Measurements from ENCODE around the gene EMX2. TPM values are rescaled to one million over a fixed set of nuclear protein-coding genes. Genes with fewer than 3 reads are reported as not detected.
A peak's percentile ranks its signal among the peaks of the same experiment; 100 is the strongest.

EMX2 gene
- total RNA-seq = 3.0 TPM in 2 replicates
- long read RNA-seq, partial matches to known transcripts = 0 of 1 reads
- long read RNA-seq, other reads (novel, unspliced or antisense) = 0 of 1 reads

DNA sequence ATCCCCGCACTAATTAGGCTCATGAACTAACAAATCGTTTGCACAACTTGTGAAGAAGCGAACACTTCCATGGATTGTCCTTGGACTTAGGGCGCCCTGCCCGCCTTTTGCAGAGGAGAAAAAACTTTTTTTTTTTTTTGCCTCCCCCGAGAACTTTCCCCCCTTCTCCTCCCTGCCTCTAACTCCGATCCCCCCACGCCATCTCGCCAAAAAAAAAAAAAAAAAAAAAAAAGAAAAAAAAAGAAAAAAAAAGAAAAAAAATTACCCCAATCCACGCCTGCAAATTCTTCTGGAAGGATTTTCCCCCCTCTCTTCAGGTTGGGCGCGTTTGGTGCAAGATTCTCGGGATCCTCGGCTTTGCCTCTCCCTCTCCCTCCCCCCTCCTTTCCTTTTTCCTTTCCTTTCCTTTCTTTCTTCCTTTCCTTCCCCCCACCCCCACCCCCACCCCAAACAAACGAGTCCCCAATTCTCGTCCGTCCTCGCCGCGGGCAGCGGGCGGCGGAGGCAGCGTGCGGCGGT is at the start of gene EMX2:
EMX2 (plus strand) TSS at position 41 of the 519 bp plus-strand sequence. CDS start 522 bp downstream, outside the sequence.
- H3K27ac Mint-ChIP-seq (ENCODE audit: unreplicated experiment) = peak within 1 kb of the TSS; percentile 80
- H3K36me3 Mint-ChIP-seq (ENCODE audit: unreplicated experiment) = no peaks in the 10 kb centered on the region
- no peak for DNase-seq (ENCODE audit: extremely low spot score, unreplicated experiment)
- peaks cover 40% of the 10 kb centered on the region for H3K4me1 Mint-ChIP-seq (ENCODE audit: unreplicated experiment)
- TF ChIP-seq, protein P1, sequence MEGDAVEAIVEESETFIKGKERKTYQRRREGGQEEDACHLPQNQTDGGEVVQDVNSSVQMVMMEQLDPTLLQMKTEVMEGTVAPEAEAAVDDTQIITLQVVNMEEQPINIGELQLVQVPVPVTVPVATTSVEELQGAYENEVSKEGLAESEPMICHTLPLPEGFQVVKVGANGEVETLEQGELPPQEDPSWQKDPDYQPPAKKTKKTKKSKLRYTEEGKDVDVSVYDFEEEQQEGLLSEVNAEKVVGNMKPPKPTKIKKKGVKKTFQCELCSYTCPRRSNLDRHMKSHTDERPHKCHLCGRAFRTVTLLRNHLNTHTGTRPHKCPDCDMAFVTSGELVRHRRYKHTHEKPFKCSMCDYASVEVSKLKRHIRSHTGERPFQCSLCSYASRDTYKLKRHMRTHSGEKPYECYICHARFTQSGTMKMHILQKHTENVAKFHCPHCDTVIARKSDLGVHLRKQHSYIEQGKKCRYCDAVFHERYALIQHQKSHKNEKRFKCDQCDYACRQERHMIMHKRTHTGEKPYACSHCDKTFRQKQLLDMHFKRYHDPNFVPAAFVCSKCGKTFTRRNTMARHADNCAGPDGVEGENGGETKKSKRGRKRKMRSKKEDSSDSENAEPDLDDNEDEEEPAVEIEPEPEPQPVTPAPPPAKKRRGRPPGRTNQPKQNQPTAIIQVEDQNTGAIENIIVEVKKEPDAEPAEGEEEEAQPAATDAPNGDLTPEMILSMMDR (IDR thresholded peaks at IDR 0.05) = no peak
- H3K27me3 Mint-ChIP-seq (ENCODE audit: unreplicated experiment) = peaks cover 64% of the 10 kb centered on the region
- H3K9me3 Mint-ChIP-seq (ENCODE audit: unreplicated experiment) = no peaks in the 10 kb centered on the region
- H3K4me3 Mint-ChIP-seq (ENCODE audit: unreplicated experiment) = peak within 1 kb of the TSS; percentile 79

GRCh38 chr10:117496031-117496430 is 46.5 kb upstream of the EMX2 start:
- DNase-seq (ENCODE audit: extremely low spot score, unreplicated experiment) = no peak
- Mint-ChIP-seq H3K27me3 (ENCODE audit: unreplicated experiment) (peaks cover 38% of the 10 kb centered on the region), H3K4me3 (ENCODE audit: unreplicated experiment) (no peak overlapping the region), H3K9me3 (ENCODE audit: unreplicated experiment) (peaks cover 6% of the 10 kb centered on the region), H3K4me1 (ENCODE audit: unreplicated experiment) (peaks cover 3% of the 10 kb centered on the region), H3K36me3 (ENCODE audit: unreplicated experiment) (peaks cover 2% of the 10 kb centered on the region), H3K27ac (ENCODE audit: unreplicated experiment) (no peak overlapping the region)
- TF ChIP-seq, protein P1 (IDR thresholded peaks at IDR 0.05) = no peak

- peaks cover 6% of the 10 kb centered on the region for H3K9me3 Mint-ChIP-seq (ENCODE audit: unreplicated experiment)
- TF ChIP-seq, protein P1 (IDR thresholded peaks at IDR 0.05) = peak; percentile 98
- H3K4me3 Mint-ChIP-seq (ENCODE audit: unreplicated experiment) = no peak overlapping the region
- H3K27ac Mint-ChIP-seq (ENCODE audit: unreplicated experiment) = no peak overlapping the region
- H3K36me3 Mint-ChIP-seq (ENCODE audit: unreplicated experiment) = peaks cover 2% of the 10 kb centered on the region
- DNase-seq (ENCODE audit: extremely low spot score, unreplicated experiment) = peak; percentile 90
- H3K4me1 Mint-ChIP-seq (ENCODE audit: unreplicated experiment) = peaks cover 3% of the 10 kb centered on the region
- peaks cover 36% of the 10 kb centered on the region for H3K27me3 Mint-ChIP-seq (ENCODE audit: unreplicated experiment)
These were observed 45.9 kb upstream of the EMX2 start for GRCh38 chr10:117496616-117497028.

DNA sequence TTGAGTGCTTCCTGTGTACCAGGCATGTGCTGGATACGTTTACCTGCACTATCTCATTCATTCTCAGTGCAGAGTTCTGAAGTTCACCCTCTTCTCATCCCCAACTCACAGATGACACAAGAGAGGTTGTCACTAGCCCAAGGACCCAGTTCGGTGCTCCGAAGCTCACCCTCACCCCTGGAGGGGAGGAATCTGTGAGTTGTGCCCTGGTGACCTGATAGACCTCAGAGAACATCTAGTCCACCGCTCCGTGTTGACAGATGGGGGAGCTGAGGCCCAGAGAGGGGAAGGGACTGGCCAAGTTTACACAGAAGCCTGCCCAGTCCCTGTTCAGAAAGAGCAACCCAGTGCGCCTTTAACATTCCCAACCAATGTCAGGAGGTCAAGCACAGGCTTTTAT is 44.8 kb upstream of the EMX2 start:
- no peak overlapping the region for H3K4me3 Mint-ChIP-seq (ENCODE audit: unreplicated experiment)
- H3K27ac Mint-ChIP-seq (ENCODE audit: unreplicated experiment) = no peak overlapping the region
- peaks cover 7% of the 10 kb centered on the region for H3K4me1 Mint-ChIP-seq (ENCODE audit: unreplicated experiment)
- H3K9me3 Mint-ChIP-seq (ENCODE audit: unreplicated experiment) = peaks cover 6% of the 10 kb centered on the region
- H3K27me3 Mint-ChIP-seq (ENCODE audit: unreplicated experiment) = peaks cover 31% of the 10 kb centered on the region
- peaks cover 2% of the 10 kb centered on the region for H3K36me3 Mint-ChIP-seq (ENCODE audit: unreplicated experiment)
- no peak for DNase-seq (ENCODE audit: extremely low spot score, unreplicated experiment)
- TF ChIP-seq, protein P1 (IDR thresholded peaks at IDR 0.05) = no peak

DNA sequence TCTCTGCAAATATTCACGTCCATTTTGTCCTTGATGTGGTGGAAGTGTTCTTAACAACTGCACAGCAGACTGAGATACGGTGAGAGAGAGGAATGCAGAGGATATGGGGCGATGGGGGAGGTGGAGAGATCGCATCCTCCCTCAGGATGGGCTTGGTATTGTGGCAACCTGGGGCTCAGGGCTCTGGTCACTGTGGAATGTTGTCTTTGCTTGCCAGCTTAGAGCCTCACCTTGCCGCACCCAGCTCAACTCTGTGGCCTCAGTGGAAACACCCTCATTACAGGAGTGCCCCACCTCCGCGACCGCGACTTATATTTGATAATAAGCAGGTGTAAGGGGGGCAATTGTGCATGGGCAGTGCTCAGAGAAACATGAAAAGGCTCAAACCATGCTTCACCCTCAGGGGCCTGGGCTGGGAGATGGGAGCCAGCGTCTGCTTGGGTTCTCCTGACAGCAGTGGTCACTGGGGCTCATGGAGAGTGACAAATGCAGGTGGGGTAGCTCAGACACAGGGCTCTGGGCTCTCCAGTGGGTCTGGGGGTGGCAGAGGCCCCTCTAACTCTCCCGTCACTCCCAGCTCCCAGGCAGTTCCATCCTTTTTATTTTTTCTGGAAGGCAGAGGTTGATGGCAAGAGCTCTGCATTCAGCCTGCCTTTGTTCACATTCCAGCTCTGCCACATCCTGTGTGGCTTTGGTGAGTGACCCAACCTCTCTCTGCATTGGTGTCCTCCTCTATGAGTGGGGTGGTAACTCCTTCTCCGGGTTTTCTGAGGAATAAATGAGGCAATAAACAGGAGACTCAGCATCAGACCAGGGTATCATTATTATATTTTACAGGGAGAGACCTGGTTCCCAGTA is 43.1 kb upstream of the EMX2 start:
- TF ChIP-seq, protein P1 (IDR thresholded peaks at IDR 0.05) = no peak
- H3K27ac Mint-ChIP-seq (ENCODE audit: unreplicated experiment) = no peak overlapping the region
- peaks cover 18% of the 10 kb centered on the region for H3K27me3 Mint-ChIP-seq (ENCODE audit: unreplicated experiment)
- H3K36me3 Mint-ChIP-seq (ENCODE audit: unreplicated experiment) = peaks cover 2% of the 10 kb centered on the region
- peaks cover 24% of the 10 kb centered on the region for H3K4me1 Mint-ChIP-seq (ENCODE audit: unreplicated experiment)
- no peak overlapping the region for H3K4me3 Mint-ChIP-seq (ENCODE audit: unreplicated experiment)
- DNase-seq (ENCODE audit: extremely low spot score, unreplicated experiment) = no peak
- peaks cover 5% of the 10 kb centered on the region for H3K9me3 Mint-ChIP-seq (ENCODE audit: unreplicated experiment)
